ENCODE results near the gene NHERF1.
A peak's percentile ranks its signal among the peaks of the same experiment; 100 is the strongest.

DNA sequence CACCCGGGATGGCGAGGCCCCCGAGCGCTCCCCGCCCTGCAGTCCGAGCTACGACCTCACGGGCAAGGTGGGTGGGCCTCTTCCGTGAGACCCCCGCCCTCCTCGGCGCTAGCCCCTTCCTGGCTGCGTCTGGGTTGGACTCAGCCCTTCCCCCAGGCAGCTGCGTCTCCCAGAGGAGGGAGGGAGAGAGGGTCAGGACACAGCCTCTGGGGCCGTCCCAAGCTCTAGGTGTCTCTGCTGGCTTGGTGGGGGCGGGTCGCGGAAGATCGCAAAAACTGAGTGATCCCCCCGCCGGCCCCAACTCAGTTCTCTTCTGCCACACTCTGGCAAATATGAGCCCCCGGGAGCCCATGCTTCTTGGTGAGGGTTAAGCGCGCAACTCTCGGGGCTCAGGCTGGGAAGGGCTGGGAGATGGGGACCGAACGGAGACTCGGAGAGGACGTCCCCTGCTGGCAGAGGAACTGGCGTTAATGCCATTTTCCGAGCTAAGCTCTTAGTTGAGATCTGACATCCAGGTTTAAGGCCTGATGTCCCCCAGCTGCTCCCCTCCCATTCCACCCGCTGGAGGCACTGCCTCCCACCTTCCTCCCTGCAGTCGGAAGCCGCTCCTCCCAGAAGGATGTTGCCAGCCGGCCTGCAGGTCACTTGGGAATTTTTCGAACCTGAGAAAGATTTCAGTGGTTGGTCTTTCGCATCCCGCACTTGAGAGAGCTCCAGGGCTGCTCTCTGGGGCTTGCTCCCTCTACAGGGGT lies 11.0 kb upstream of the NHERF1 start:
- TF ChIP-seq POLR2A (IDR thresholded peaks at IDR 0.05): no peak
- TF ChIP-seq, protein P1, sequence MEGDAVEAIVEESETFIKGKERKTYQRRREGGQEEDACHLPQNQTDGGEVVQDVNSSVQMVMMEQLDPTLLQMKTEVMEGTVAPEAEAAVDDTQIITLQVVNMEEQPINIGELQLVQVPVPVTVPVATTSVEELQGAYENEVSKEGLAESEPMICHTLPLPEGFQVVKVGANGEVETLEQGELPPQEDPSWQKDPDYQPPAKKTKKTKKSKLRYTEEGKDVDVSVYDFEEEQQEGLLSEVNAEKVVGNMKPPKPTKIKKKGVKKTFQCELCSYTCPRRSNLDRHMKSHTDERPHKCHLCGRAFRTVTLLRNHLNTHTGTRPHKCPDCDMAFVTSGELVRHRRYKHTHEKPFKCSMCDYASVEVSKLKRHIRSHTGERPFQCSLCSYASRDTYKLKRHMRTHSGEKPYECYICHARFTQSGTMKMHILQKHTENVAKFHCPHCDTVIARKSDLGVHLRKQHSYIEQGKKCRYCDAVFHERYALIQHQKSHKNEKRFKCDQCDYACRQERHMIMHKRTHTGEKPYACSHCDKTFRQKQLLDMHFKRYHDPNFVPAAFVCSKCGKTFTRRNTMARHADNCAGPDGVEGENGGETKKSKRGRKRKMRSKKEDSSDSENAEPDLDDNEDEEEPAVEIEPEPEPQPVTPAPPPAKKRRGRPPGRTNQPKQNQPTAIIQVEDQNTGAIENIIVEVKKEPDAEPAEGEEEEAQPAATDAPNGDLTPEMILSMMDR (IDR thresholded peaks at IDR 0.05): peak; percentile 34 to 45 (median 40)

Measured in right lobe of liver (tissue), 4 donors.